ENCODE results near the gene HIVEP3. TPM values are rescaled to one million over a fixed set of nuclear protein-coding genes. Genes with fewer than 3 reads are reported as not detected.

Gene HIVEP3
- total and polyA plus RNA-seq, 2 of the 13 experiments (the other 11 are each of a cell fraction or from before 2014, with no cell fraction given) = 0.05 TPM; not detected in 1

- H4K20me1 ChIP-seq (ENCODE audit: insufficient read depth, low read length) = no peaks in the 10 kb centered on the region
- FAIRE-seq = no peak
- H3K36me3 ChIP-seq (replicated peaks in 1 of 2; ENCODE audit: control insufficient read depth in 1 of 2, insufficient read depth in 2 of 2, low read length in 2 of 2) = no peaks in the 10 kb centered on the region
- ATAC-seq = no peak
- H3K9me3 ChIP-seq (ENCODE audit: low read length) = no peaks in the 10 kb centered on the region
- no peak overlapping the region for H3K4me2 ChIP-seq (ENCODE audit: low read depth, low read length)
- H3K79me2 ChIP-seq (ENCODE audit: insufficient read depth, low read length) = no peaks in the 10 kb centered on the region
- H3K4me3 ChIP-seq (replicated peaks in 1 of 3; ENCODE audit: insufficient read depth in 1 of 3, low read depth in 2 of 3, low read length in 3 of 3) = no peak overlapping the region
- intact Hi-C loops (cut with micrococcal nuclease; ENCODE audit: unreplicated experiment) = no loop called here
- in situ Hi-C loops (cut with HindIII; ENCODE audit: extremely low pct_ligation_motif_present, low pct_unique_long_range_greater_than_20kb) = no loop called here
- POLR2A ChIA-PET = no interaction called here
- no TSS peak for BruUV-seq (replicated peaks)
- 9% methylated on average over 6 of the region's 6 CpGs for WGBS (ENCODE audit: low lambda C conversion rate)
- CTCF ChIA-PET (ENCODE audit: low intra/inter-chr PET ratio, low total read pairs) = no interaction called here
- no peak overlapping the region for H2AFZ ChIP-seq (ENCODE audit: low read length)
- H3K27ac ChIP-seq (ENCODE audit: extremely low read length, insufficient read depth, low read length) = no peak overlapping the region
- H3K27me3 ChIP-seq (ENCODE audit: control insufficient read depth in 1 of 2, insufficient read depth in 2 of 2, low read length in 2 of 2) = peaks cover 0 to 22% of the 10 kb centered on the region in 2 experiments; a peak in 2 of 5 replicates
- no peak for DNase-seq (ENCODE audit: low spot score)
- no peak overlapping the region for H3K9ac ChIP-seq (ENCODE audit: insufficient read depth, low read depth, low read length)
- no peaks in the 10 kb centered on the region for H3K4me1 ChIP-seq (ENCODE audit: insufficient read depth, low read length)
- no peak for TF ChIP-seq HNRNPK (IDR thresholded peaks at IDR 0.05; ENCODE audit: low read depth, low read length, poor library complexity, severe bottlenecking)
- TF ChIP-seq ZNF282 (IDR thresholded peaks at IDR 0.05; ENCODE audit: partially characterized antibody) = no peak
- no peak for TF ChIP-seq ZBTB38 (CRISPR knock-in tag; IDR thresholded peaks at IDR 0.05)
- no peak for TF ChIP-seq WIZ (CRISPR knock-in tag; IDR thresholded peaks at IDR 0.05)
- TF ChIP-seq ZFP82 (CRISPR knock-in tag; IDR thresholded peaks at IDR 0.05; ENCODE audit: borderline replicate concordance) = no peak
- no peak for TF ChIP-seq KLF6 (CRISPR knock-in tag; IDR thresholded peaks at IDR 0.05)
- TF ChIP-seq, protein P1, sequence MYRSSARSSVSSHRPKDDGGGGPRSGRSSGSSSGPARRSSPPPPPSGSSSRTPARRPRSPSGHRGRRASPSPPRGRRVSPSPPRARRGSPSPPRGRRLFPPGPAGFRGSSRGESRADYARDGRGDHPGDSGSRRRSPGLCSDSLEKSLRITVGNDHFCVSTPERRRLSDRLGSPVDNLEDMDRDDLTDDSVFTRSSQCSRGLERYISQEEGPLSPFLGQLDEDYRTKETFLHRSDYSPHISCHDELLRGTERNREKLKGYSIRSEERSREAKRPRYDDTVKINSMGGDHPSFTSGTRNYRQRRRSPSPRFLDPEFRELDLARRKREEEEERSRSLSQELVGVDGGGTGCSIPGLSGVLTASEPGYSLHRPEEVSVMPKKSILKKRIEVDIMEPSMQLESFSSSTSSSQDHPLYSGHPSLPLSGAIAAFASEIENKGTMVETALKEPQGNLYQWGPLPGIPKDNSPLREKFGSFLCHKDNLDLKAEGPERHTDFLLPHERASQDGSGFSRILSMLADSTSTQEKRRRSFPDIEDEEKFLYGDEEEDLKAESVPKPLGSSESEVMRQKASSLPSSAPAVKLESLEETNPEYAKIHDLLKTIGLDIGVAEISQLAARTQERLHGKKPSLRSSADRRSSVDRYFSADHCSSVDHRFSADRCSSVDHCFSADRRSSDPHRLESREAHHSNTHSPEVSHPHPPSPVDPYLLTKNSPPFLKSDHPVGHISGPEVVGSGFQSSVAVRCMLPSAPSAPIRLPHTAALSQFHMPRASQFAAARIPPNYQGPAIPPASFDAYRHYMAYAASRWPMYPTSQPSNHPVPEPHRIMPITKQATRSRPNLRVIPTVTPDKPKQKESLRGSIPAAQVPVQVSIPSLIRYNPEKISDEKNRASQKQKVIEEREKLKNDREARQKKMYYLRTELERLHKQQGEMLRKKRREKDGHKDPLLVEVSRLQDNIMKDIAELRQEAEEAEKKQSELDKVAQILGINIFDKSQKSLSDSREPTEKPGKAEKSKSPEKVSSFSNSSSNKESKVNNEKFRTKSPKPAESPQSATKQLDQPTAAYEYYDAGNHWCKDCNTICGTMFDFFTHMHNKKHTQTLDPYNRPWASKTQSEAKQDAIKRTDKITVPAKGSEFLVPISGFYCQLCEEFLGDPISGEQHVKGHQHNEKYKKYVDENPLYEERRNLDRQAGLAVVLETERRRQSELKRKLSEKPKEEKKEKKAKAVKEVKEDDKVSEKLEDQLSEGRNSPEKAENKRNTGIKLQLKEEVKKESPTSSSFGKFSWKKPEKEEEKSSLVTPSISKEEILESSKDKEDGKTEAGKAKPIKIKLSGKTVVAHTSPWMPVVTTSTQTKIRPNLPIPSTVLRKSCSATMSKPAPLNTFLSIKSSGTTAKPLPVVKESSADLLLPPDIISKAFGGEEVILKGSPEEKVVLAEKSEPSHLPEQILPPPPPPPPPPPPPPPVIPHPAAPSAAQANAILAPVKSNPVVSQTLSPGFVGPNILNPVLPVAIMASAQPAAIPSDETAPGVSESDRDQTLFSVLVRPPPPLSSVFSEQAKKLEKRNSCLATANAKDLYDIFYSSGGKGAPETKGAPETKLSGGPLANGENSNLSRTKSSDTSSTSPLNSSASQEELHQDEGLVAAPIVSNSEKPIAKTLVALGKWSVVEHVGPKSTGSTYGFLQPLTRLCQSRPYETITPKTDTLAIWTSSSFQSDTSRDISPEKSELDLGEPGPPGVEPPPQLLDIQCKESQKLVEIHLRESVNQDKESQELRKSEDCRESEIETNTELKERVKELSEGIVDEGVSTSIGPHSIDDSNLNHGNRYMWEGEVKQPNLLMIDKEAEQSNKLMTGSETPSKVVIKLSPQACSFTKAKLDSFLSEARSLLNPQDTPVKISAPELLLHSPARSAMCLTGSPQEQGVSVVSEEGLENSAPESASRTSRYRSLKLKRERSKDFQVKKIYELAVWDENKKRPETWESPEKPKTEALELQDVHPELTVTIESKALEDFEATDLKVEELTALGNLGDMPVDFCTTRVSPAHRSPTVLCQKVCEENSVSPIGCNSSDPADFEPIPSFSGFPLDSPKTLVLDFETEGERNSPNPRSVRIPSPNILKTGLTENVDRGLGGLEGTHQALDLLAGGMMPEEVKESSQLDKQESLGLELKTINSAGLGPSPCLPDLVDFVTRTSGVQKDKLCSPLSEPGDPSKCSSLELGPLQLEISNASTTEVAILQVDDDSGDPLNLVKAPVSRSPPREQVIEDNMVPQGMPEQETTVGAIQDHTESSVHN (CRISPR knock-in tag; IDR thresholded peaks at IDR 0.05) = no peak
- TF ChIP-seq SRF (IDR thresholded peaks at IDR 0.05; ENCODE audit: low read depth, low read length) = no peak
- TF ChIP-seq SRSF1 (optimal IDR thresholded peaks at IDR 0.05; ENCODE audit: low read depth, low read length) = no peak
- TF ChIP-seq, protein P2, sequence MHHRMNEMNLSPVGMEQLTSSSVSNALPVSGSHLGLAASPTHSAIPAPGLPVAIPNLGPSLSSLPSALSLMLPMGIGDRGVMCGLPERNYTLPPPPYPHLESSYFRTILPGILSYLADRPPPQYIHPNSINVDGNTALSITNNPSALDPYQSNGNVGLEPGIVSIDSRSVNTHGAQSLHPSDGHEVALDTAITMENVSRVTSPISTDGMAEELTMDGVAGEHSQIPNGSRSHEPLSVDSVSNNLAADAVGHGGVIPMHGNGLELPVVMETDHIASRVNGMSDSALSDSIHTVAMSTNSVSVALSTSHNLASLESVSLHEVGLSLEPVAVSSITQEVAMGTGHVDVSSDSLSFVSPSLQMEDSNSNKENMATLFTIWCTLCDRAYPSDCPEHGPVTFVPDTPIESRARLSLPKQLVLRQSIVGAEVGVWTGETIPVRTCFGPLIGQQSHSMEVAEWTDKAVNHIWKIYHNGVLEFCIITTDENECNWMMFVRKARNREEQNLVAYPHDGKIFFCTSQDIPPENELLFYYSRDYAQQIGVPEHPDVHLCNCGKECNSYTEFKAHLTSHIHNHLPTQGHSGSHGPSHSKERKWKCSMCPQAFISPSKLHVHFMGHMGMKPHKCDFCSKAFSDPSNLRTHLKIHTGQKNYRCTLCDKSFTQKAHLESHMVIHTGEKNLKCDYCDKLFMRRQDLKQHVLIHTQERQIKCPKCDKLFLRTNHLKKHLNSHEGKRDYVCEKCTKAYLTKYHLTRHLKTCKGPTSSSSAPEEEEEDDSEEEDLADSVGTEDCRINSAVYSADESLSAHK (CRISPR knock-in tag; IDR thresholded peaks at IDR 0.05; ENCODE audit: borderline replicate concordance) = no peak
- TF ChIP-seq ZNF546 (CRISPR knock-in tag; conservative IDR thresholded peaks at IDR 0.05) = no peak
- TF ChIP-seq, protein P3, sequence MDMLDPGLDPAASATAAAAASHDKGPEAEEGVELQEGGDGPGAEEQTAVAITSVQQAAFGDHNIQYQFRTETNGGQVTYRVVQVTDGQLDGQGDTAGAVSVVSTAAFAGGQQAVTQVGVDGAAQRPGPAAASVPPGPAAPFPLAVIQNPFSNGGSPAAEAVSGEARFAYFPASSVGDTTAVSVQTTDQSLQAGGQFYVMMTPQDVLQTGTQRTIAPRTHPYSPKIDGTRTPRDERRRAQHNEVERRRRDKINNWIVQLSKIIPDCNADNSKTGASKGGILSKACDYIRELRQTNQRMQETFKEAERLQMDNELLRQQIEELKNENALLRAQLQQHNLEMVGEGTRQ (IDR thresholded peaks at IDR 0.05; ENCODE audit: low read depth, low read length) = no peak
- TF ChIP-seq, protein P3 (CRISPR knock-in tag; IDR thresholded peaks at IDR 0.05; ENCODE audit: borderline replicate concordance) = no peak
Measured at GRCh38 chr1:41631971-41632370, 286.8 kb downstream of the HIVEP3 start.

Measured in HepG2 (cell line).